ENCODE measurements around the gene XPA. TPM values are rescaled to one million over a fixed set of nuclear protein-coding genes. Genes with fewer than 3 reads are reported as not detected.
A peak's percentile ranks its signal among the peaks of the same experiment; 100 is the strongest.

The XPA gene
- total and polyA plus RNA-seq, 8 donors = 4.9 to 12.6 (median 7.0) TPM

GRCh38 chr9:97740848-97741821, 44.0 kb upstream of the XPA start:
- Histone ChIP-seq H3K36me3 (no peaks in the 10 kb centered on the region), H3K9me3 (no peaks in the 10 kb centered on the region), H3K27me3 (peaks cover 0 to 6% (median 0%) of the 10 kb centered on the region in 4 donors), H3K27ac (no peak overlapping the region), H3K4me3 (peak overlapping the region; percentile 12 to 41 (median 30)), H3K4me1 (peaks cover 0 to 4% (median 0%) of the 10 kb centered on the region in 3 donors)
- 4 to 5% methylated on average over 51 to 56 of the region's 56 CpGs for WGBS, 2 donors
- FAIRE-seq = no peak
- no peak for TF ChIP-seq CTCF (IDR thresholded peaks at IDR 0.05)
- ATAC-seq = peak; percentile 87 to 95 (median 93)
- peak; percentile 57 to 85 (median 69) for DNase-seq
- intact Hi-C loops (cut with DNase I) = no loop called here

- H3K27ac ChIP-seq = no peak overlapping the region
- DNase-seq (no peak), ATAC-seq (no peak), FAIRE-seq (no peak)
- peaks cover 0 to 6% (median 0%) of the 10 kb centered on the region in 4 donors for H3K27me3 ChIP-seq
- H3K9me3 ChIP-seq = no peaks in the 10 kb centered on the region
- WGBS, 2 donors = 42% methylated on average over 3 of the region's 3 CpGs
- peaks cover 0 to 4% (median 0%) of the 10 kb centered on the region in 3 donors for H3K4me1 ChIP-seq
- no peaks in the 10 kb centered on the region for H3K36me3 ChIP-seq
- intact Hi-C loops (cut with DNase I) = no loop called here
- TF ChIP-seq CTCF (IDR thresholded peaks at IDR 0.05) = no peak
- no peak overlapping the region for H3K4me3 ChIP-seq
These were observed 40.3 kb upstream of the XPA start for GRCh38 chr9:97737429-97737828.

- DNase-seq = no peak
- intact Hi-C loops (cut with DNase I) = no loop called here
- no peak for ATAC-seq
- H3K27me3 ChIP-seq = peaks cover 0 to 6% (median 0%) of the 10 kb centered on the region in 4 donors
- FAIRE-seq = no peak
- no peaks in the 10 kb centered on the region for H3K9me3 ChIP-seq
- no peak for TF ChIP-seq CTCF (IDR thresholded peaks at IDR 0.05)
- H3K27ac ChIP-seq = no peak overlapping the region
- H3K4me1 ChIP-seq = no peaks in the 10 kb centered on the region
- no peak overlapping the region for H3K4me3 ChIP-seq
- WGBS, 2 donors = 90 to 91% methylated on average over 7 of the region's 7 CpGs
- no peaks in the 10 kb centered on the region for H3K36me3 ChIP-seq
These were observed 38.0 kb upstream of the XPA start for GRCh38 chr9:97735070-97735600.

GRCh38 chr9:97726716-97727115, 29.6 kb upstream of the XPA start:
- no peak for ATAC-seq
- Histone ChIP-seq H3K36me3 (no peaks in the 10 kb centered on the region), H3K4me3 (no peak overlapping the region), H3K4me1 (no peaks in the 10 kb centered on the region), H3K27ac (no peak overlapping the region), H3K27me3 (no peaks in the 10 kb centered on the region), H3K9me3 (no peaks in the 10 kb centered on the region)
- TF ChIP-seq CTCF (IDR thresholded peaks at IDR 0.05) = no peak
- 72 to 79% methylated on average over 5 of the region's 5 CpGs for WGBS, 2 donors
- FAIRE-seq = no peak
- intact Hi-C loops (cut with DNase I) = no loop called here
- no peak for DNase-seq

Data from pancreas (tissue), 10 donors.